Activated B cell treated with CpG ODN at 0.5 μM for 24 hours (primary cell): ENCODE measurements around the gene KCNAB2. TPM values are rescaled to one million over a fixed set of nuclear protein-coding genes. Genes with fewer than 3 reads are reported as not detected.

ENCODE experiments used
- ATAC-seq: fragments of 200-7000 bp; cut with Tn5 transposase; one replicate; pipeline ENCODE4 v1.10.0; 2021; ENCODE audit warnings: low read depth, mild to moderate bottlenecking, moderate library complexity
- CTCF ChIA-PET: fragments of 350-600 bp; sonication (Branson Sonifier 250); formaldehyde crosslinking; loops from one replicate; lab custom pipeline; 2021; ENCODE audit warnings: antibody characterized with exemption; lab: Charles Lee
- POLR2A ChIA-PET: fragments of 350-600 bp; sonication (Branson Sonifier 250); formaldehyde crosslinking; loops from one replicate; lab custom pipeline; 2021; ENCODE audit warnings: antibody characterized with exemption; lab: Charles Lee
- DNase-seq: peaks from one replicate; pipeline ENCODE4 v3.0.0; 2022
- H3K27ac Mint-ChIP-seq: one replicate; pipeline ENCODE4 v1.8.0; 2020; ENCODE audit warnings: mixed read lengths
- H3K27me3 Mint-ChIP-seq: one replicate; pipeline ENCODE4 v1.8.0; 2021; ENCODE audit warnings: mixed read lengths
- H3K36me3 Mint-ChIP-seq: one replicate; pipeline ENCODE4 v1.8.0; 2021; ENCODE audit warnings: low read depth, mixed read lengths
- H3K4me1 Mint-ChIP-seq: one replicate; pipeline ENCODE4 v1.8.0; 2021; ENCODE audit warnings: mixed read lengths
- H3K4me3 Mint-ChIP-seq: one replicate; pipeline ENCODE4 v1.8.0; 2020; ENCODE audit warnings: mild to moderate bottlenecking, mixed read lengths
- H3K9me3 Mint-ChIP-seq: one replicate; pipeline ENCODE4 v1.8.0; 2020; ENCODE audit warnings: mixed read lengths
- intact Hi-C: fragments of 100-400 bp; cut with micrococcal nuclease; formaldehyde crosslinking; loops from one replicate; pipeline ENCODE4 v1.15.1; 2024
- total RNA-seq: library from RNA; stranded (reverse); gene quantifications from 2 replicates; pipeline ENCODE4 v1.2.3, GENCODE V29; 2022
- TF ChIP-seq, protein P1 (sequence below): fragments of 200-600 bp; IDR thresholded peaks from one replicate; pipeline ENCODE4 v1.8.0; 2022; ENCODE audit warnings: antibody characterized with exemption, mild to moderate bottlenecking

Gene KCNAB2
- total RNA-seq, 1 donor from 2014 or later, result 121 TPM

DNA sequence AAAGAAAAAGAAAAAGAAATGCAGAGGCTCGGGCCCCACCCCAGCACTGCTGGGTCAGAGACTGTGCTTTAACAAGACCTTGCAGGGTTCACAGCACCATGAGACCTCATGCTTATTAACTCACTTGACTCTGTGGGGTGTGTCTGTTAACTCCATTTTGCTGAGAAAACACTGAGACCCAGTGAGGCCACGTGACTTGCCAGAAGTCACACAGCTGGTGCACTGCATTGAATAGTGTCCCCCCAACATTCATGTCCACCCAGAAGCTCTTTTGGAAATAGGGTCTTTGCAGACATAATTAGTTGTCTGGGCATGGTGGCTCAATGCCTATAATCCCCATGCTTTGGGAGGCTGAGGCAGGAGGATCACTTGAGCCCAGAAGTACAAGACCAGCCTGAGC is 94.7 kb downstream of the KCNAB2 start:
- no peaks in the 10 kb centered on the region for H3K4me1 Mint-ChIP-seq
- ChIA-PET POLR2A (no interaction called here), CTCF (no interaction called here)
- no peaks in the 10 kb centered on the region for H3K36me3 Mint-ChIP-seq
- H3K9me3 Mint-ChIP-seq, result no peaks in the 10 kb centered on the region
- TF ChIP-seq, protein P1, sequence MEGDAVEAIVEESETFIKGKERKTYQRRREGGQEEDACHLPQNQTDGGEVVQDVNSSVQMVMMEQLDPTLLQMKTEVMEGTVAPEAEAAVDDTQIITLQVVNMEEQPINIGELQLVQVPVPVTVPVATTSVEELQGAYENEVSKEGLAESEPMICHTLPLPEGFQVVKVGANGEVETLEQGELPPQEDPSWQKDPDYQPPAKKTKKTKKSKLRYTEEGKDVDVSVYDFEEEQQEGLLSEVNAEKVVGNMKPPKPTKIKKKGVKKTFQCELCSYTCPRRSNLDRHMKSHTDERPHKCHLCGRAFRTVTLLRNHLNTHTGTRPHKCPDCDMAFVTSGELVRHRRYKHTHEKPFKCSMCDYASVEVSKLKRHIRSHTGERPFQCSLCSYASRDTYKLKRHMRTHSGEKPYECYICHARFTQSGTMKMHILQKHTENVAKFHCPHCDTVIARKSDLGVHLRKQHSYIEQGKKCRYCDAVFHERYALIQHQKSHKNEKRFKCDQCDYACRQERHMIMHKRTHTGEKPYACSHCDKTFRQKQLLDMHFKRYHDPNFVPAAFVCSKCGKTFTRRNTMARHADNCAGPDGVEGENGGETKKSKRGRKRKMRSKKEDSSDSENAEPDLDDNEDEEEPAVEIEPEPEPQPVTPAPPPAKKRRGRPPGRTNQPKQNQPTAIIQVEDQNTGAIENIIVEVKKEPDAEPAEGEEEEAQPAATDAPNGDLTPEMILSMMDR, result no peak
- H3K4me3 Mint-ChIP-seq, result no peak overlapping the region
- H3K27ac Mint-ChIP-seq, result no peak overlapping the region
- H3K27me3 Mint-ChIP-seq, result peaks cover 6% of the 10 kb centered on the region
- ATAC-seq (no peak), DNase-seq (no peak)
- intact Hi-C loops, result no loop called here

DNA sequence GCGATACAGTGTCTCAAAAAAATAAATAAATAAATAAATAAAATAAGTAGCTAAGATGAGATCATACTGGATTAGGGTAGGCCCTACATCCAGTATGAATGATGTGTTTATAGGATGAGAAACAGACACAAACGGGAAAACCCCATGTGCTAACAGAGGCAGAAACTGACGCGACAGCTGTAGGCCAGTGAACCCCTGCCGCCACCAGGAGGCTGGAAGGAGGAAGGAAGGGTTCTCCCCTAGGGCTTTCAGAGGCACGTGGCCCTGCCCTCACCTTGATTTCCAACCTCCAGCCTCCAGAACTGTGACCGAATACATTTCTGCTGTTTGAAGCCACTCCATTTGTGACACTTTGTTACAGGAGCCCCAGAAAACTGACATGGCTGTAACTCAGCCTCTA is 95.9 kb downstream of the KCNAB2 start:
- no peaks in the 10 kb centered on the region for H3K9me3 Mint-ChIP-seq
- no peaks in the 10 kb centered on the region for H3K4me1 Mint-ChIP-seq
- intact Hi-C loops, result no loop called here
- ChIA-PET CTCF (no interaction called here), POLR2A (interaction anchor here (0.6 kb wide), 1 partner anchor 151 kb away, joined by 3 read pairs; no protein-coding TSS in a partner anchor)
- TF ChIP-seq, protein P1, result no peak
- no peaks in the 10 kb centered on the region for H3K36me3 Mint-ChIP-seq
- ATAC-seq (peak; percentile 45), DNase-seq (no peak)
- H3K4me3 Mint-ChIP-seq, result no peak overlapping the region
- H3K27ac Mint-ChIP-seq, result no peak overlapping the region
- peaks cover 9% of the 10 kb centered on the region for H3K27me3 Mint-ChIP-seq

DNA sequence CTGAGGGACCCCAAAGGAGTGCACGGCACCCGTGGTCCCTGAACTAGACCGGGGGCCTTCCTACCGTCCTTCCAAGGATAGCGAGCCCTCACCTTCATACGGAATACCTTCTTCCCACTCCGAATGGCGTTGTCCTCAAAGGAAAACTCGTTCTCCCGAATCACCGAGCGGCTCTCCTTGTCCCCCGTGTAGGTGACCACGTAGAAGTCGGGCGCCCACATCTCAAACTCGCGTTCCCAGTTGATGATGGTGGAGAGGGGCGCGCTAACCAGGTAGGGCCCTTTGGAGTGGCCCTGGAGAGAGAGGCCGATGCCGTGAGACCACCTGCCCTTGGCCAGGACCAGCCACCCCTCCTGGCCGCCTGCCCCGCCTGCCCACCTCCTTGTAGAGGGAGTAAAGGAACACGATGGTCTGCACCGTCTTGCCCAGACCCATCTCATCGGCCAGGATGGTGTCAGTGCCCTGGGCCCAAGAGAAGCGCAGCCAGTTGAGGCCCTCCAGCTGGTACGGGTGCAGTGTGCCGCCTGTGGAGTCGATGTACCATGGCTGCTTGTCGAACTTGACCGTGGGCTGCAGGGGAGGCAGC is 96.4 kb downstream of the KCNAB2 start:
- ATAC-seq, result no peak
- Mint-ChIP-seq H3K4me3 (no peak overlapping the region), H3K27ac (no peak overlapping the region), H3K4me1 (no peaks in the 10 kb centered on the region), H3K36me3 (no peaks in the 10 kb centered on the region), H3K9me3 (no peaks in the 10 kb centered on the region), H3K27me3 (peaks cover 12% of the 10 kb centered on the region)
- intact Hi-C loops, result no loop called here
- TF ChIP-seq, protein P1, result no peak
- ChIA-PET CTCF (no interaction called here), POLR2A (no interaction called here)
- no peak for DNase-seq

DNA sequence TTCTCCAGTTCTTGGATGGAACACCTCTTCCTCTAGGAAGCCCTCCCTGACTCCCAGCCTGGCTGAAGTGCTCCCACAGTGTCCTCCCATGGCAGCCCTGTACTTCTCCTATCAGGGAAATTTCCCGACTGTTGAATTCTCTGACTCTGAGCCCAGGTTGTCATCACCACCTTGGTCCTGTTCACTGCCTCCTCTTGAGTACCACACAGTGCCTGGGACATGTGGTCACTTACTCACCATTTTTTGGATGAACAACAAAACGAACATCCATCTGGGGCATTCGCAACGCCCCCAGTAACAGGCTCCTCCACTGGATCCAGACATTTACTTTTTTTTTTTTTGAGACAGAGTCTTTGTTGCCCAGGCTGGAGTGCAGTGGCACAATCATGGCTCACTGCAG is 97.0 kb downstream of the KCNAB2 start:
- Mint-ChIP-seq H3K27ac (no peak overlapping the region), H3K9me3 (no peaks in the 10 kb centered on the region), H3K4me3 (no peak overlapping the region), H3K36me3 (no peaks in the 10 kb centered on the region), H3K27me3 (peaks cover 8% of the 10 kb centered on the region), H3K4me1 (no peaks in the 10 kb centered on the region)
- ChIA-PET CTCF (no interaction called here), POLR2A (no interaction called here)
- ATAC-seq (no peak), DNase-seq (no peak)
- TF ChIP-seq, protein P1, result no peak
- intact Hi-C loops, result no loop called here

DNA sequence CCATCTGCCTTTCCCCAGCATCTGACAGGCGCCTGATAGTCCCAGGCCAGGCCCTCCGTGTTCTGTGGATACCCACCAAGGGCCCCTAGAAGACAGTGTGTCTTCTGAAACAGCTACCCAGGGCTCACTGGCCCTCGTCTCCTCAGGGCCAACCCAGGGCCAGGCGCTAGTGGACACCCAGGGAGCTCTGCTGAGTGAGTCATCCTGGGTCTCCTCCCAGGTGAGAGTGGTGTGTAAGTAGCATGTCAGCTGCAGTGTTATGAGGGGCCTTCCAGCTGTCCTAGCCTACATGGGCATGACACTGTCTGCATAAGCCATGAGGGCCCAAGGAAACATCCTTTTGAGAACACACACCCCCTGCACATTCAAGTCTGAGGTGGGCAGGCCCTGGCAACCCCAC is 97.7 kb downstream of the KCNAB2 start:
- Mint-ChIP-seq H3K27ac (no peak overlapping the region), H3K4me3 (no peak overlapping the region), H3K36me3 (no peaks in the 10 kb centered on the region), H3K9me3 (no peaks in the 10 kb centered on the region), H3K4me1 (peaks cover 3% of the 10 kb centered on the region), H3K27me3 (peaks cover 14% of the 10 kb centered on the region)
- intact Hi-C loops, result no loop called here
- DNase-seq, result no peak
- POLR2A ChIA-PET, result no interaction called here
- no peak for ATAC-seq
- CTCF ChIA-PET, result no interaction called here
- TF ChIP-seq, protein P1, result no peak
